Osteoblast (primary cell): ENCODE data around the gene CALM3. TPM values are rescaled to one million over a fixed set of nuclear protein-coding genes. Genes with fewer than 3 reads are reported as not detected.

Experiments used
- DNase-seq: peaks from one replicate; pipeline ENCODE4 v3.0.0; 2011; ENCODE audit warnings: low spot score, mixed read lengths; ENCODE audit not compliant: insufficient read length; ENCODE audit errors: missing footprints
- H2AFZ ChIP-seq: 2 replicates; pipeline ENCODE4 v1.6.0; 2011; ENCODE audit warnings: mild to moderate bottlenecking, low read length
- H3K27ac ChIP-seq: 2 replicates; pipeline ENCODE4 v1.5.1; 2011; ENCODE audit warnings: mild to moderate bottlenecking, low read depth, low read length, moderate library complexity
- H3K27me3 ChIP-seq: 2 replicates; pipeline ENCODE4 v1.6.0; 2012; ENCODE audit warnings: mild to moderate bottlenecking, control low read depth, inconsistent platforms, low read length, moderate library complexity; ENCODE audit not compliant: insufficient read depth
- H3K36me3 ChIP-seq: 2 replicates; pipeline ENCODE4 v1.5.1; 2011; ENCODE audit warnings: mild to moderate bottlenecking, low read length, control low read depth, moderate library complexity; ENCODE audit not compliant: insufficient read depth
- H3K4me1 ChIP-seq: 2 replicates; pipeline ENCODE4 v1.5.1; 2011; ENCODE audit warnings: mild to moderate bottlenecking, low read length, control low read depth, moderate library complexity; ENCODE audit not compliant: insufficient read depth
- H3K4me2 ChIP-seq: 2 replicates; pipeline ENCODE4 v1.6.0; 2011; ENCODE audit warnings: mild to moderate bottlenecking, low read length; ENCODE audit not compliant: insufficient read depth
- H3K4me3 ChIP-seq: fragments of 200-600 bp; sonication (generic); 3 replicates; pipeline ENCODE4 v1.5.1; 2012; ENCODE audit warnings: mild to moderate bottlenecking, low read length, inconsistent platforms; ENCODE audit not compliant: insufficient read depth
- H3K79me2 ChIP-seq: 2 replicates; pipeline ENCODE4 v1.6.0; 2012; ENCODE audit warnings: mild to moderate bottlenecking, low read length, control low read depth, inconsistent platforms; ENCODE audit not compliant: insufficient read depth
- H3K9me3 ChIP-seq: 2 replicates; pipeline ENCODE4 v1.5.1; 2011; ENCODE audit warnings: low read depth, low read length, control low read depth
- H4K20me1 ChIP-seq: 2 replicates; pipeline ENCODE4 v1.6.0; 2012; ENCODE audit warnings: mild to moderate bottlenecking, low read length, control low read depth; ENCODE audit not compliant: insufficient read depth
- CTCF ChIP-seq: IDR thresholded peaks from 2 replicates; pipeline ENCODE4 v1.5.1; 2011; ENCODE audit warnings: mild to moderate bottlenecking, low read depth, low read length, moderate library complexity; ENCODE audit errors: extremely low read depth
- total RNA-seq: library from RNA; depleted of rRNA; stranded (reverse); fragments of >200 nt; gene quantifications from 2 replicates; pipeline ENCODE4 v1.2.3, GENCODE V29; 2012

Gene CALM3
- total RNA-seq, 1 donor: 124 TPM

DNA sequence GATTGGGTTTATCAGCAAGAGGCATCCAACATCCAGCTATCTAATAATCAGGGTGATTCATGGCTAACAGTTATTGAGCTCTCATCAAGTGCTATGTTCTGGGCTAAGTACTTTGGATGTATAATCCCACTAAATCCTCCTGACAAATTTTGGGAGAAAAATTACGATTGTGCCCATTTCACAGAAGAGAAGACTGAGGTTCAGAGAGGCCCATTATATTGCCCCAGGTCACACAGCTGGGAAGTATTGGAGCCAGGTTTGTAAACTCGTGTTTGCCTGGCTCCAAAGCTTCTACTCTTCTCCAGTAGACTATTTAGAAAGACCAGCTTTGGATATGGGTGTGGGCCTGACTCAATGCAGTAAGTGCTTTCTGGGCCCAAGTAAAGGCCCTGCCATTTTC lies 20.9 kb upstream of the CALM3 start:
- no peak overlapping the region for H2AFZ ChIP-seq
- no peak for TF ChIP-seq CTCF
- no peak for DNase-seq
- H3K27ac ChIP-seq: no peak overlapping the region
- H3K4me3 ChIP-seq: no peak overlapping the region
- peaks cover 3% of the 10 kb centered on the region for H3K27me3 ChIP-seq
- H3K9me3 ChIP-seq: no peaks in the 10 kb centered on the region
- no peaks in the 10 kb centered on the region for H4K20me1 ChIP-seq
- H3K79me2 ChIP-seq: no peaks in the 10 kb centered on the region
- no peaks in the 10 kb centered on the region for H3K4me1 ChIP-seq
- no peak overlapping the region for H3K4me2 ChIP-seq
- H3K36me3 ChIP-seq: no peaks in the 10 kb centered on the region

DNA sequence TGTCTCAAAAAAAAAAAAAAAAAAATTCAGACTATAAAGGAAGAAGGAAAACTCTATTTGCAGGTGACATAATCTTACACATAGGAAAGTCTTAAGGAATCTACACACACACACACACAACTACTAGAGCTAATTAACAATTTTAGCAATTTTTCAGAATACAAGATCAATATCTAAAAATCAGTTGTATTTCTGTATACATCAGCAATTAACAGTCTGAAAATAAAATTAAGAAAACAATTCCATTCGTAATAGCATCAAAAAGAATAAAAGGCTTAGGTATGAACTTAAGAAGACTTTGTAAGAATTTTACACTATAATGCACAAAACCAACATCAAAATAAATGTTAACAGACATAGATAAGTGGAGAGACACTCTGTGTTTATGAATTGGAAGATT lies 15.6 kb upstream of the CALM3 start:
- Histone ChIP-seq H3K27me3 (no peaks in the 10 kb centered on the region), H3K27ac (no peak overlapping the region), H4K20me1 (no peaks in the 10 kb centered on the region), H3K36me3 (no peaks in the 10 kb centered on the region), H3K79me2 (no peaks in the 10 kb centered on the region), H3K9me3 (no peaks in the 10 kb centered on the region), H3K4me2 (no peak overlapping the region), H3K4me3 (no peak overlapping the region), H2AFZ (no peak overlapping the region), H3K4me1 (no peaks in the 10 kb centered on the region)
- TF ChIP-seq CTCF: no peak
- no peak for DNase-seq

- no peaks in the 10 kb centered on the region for H3K79me2 ChIP-seq
- no peaks in the 10 kb centered on the region for H4K20me1 ChIP-seq
- H3K4me3 ChIP-seq: no peak overlapping the region
- TF ChIP-seq CTCF: no peak
- no peak overlapping the region for H2AFZ ChIP-seq
- no peaks in the 10 kb centered on the region for H3K9me3 ChIP-seq
- H3K36me3 ChIP-seq: no peaks in the 10 kb centered on the region
- H3K27me3 ChIP-seq: no peaks in the 10 kb centered on the region
- H3K4me1 ChIP-seq: no peaks in the 10 kb centered on the region
- no peak overlapping the region for H3K4me2 ChIP-seq
- DNase-seq: no peak
- H3K27ac ChIP-seq: no peak overlapping the region
Observed at GRCh38 chr19:46586294-46586693, 14.8 kb upstream of the CALM3 start.

GRCh38 chr19:46587861-46588260 lies 13.3 kb upstream of the CALM3 start:
- Histone ChIP-seq H3K27ac (no peak overlapping the region), H3K9me3 (no peaks in the 10 kb centered on the region), H3K4me3 (no peak overlapping the region), H4K20me1 (no peaks in the 10 kb centered on the region), H3K4me1 (no peaks in the 10 kb centered on the region), H3K36me3 (no peaks in the 10 kb centered on the region), H3K79me2 (no peaks in the 10 kb centered on the region), H2AFZ (no peak overlapping the region), H3K4me2 (no peak overlapping the region), H3K27me3 (no peaks in the 10 kb centered on the region)
- DNase-seq: no peak
- no peak for TF ChIP-seq CTCF
